ENCODE data around the gene SWI5.
A peak's percentile ranks its signal among the peaks of the same experiment; 100 is the strongest.
"Not testable (repeated sequence)": the region's sequence is repeated elsewhere in the genome, so short reads cannot be mapped to it uniquely, and the experiment has no call there.

The SWI5 gene

DNA sequence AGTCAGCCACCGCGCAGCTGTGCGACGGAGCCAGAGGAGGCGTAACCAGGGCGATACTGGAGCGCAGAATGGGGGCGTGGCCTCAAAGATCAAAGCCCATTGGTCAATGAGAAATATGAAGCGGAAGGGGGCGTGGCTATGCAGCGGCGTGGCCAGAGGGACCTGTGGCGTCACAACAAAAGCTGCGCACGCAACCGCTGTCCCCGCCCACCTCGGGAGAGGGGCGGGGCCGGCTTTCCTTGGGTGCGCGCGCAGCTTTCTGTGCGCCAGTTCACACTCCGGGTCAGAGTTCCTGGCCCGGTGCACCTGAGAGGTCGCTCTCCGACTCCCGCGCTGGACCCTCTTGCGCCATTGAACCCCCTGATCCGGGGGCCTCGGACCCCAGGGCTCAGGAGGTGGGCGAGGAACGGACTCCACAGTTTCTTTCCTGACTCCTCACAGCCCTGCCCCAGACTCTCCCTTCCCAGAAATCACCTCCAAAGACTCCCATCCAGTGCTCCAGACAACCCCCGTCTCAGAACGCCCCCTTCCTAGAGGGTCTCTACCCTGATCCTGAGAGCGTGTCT is at the start of gene SWI5:
Gene SWI5 (plus strand): TSS at position 269 of the 566 bp plus-strand sequence.
- Histone ChIP-seq H3K4me3 (peak within 1 kb of the TSS; percentile 58 to 93 (median 89)), H3K27ac (peak within 1 kb of the TSS; percentile 80 to 99 (median 95))

- Histone ChIP-seq H3K27ac (no peak overlapping the region), H3K4me3 (no peak overlapping the region)
Observed at GRCh38 chr9:128226412-128226801, 49.7 kb upstream of the SWI5 start.

DNA sequence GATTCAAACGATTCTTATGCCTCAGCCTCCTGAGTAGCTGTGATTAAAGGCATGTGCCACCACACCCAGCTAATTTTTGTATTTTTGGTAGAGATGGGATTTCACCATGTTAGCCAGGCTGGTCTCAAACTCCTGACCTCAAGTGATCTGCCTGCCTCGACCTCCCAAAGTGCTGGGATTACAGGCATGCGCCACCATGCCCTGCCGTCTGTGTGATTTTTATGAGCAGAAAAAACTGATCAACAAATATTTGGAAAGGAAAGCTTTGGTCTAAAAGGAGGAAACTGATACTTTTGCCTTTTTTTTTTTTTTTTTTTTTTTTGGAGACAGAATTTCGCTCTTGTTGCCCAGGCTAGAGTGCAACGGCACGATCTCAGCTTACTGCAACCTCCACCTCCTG is 45.2 kb upstream of the SWI5 start:
- H3K27ac ChIP-seq: peak overlapping the region in 6 of 21 experiments; percentile 7 to 83 (median 68)
- not testable (repeated sequence) for H3K4me3 ChIP-seq

DNA sequence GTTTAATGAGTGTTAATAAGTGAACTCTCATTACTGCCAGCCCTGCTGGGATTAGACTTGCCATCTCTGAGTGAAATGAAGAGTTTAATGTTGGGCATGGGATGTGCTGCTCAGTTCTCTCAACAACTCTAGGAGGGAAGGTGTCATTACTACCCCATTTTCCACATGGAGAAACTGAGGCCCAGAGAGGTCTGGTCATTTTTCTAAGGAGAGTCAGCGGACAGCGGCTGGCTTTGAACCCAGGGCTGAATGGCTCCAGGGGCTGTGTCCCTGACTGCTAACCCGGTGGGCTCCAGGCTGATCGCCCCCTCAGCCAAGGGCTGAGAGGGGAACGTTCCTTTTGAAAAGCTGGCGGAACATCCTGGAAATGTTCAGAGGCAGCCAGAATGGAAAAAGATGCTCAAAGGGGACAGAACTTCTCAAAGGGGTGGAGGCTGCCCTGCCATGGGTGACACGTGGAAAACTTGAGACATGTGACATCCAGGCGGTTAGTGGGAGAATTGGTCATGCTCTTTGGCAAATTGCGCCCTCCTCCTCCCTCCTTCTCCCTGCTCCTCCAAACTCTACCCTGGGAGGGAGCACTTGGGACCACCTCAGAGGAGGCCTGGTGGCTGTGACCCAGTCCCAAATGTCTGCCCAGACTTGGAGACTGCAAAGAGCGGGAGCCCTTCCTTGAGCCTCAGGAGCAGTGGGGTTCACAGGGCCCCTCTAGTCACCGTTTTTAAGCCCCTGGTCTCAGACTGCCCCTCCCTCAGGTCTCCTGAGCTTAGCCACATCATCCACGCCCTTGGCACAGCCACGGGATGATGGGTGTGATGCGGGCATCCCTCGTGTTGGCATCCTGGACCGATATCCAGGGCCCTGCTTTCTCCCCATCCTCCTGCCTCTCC is 44.2 kb upstream of the SWI5 start:
- no peak overlapping the region for H3K4me3 ChIP-seq
- H3K27ac ChIP-seq: peak overlapping the region in 16 of 21 experiments; percentile 12 to 83 (median 64)

DNA sequence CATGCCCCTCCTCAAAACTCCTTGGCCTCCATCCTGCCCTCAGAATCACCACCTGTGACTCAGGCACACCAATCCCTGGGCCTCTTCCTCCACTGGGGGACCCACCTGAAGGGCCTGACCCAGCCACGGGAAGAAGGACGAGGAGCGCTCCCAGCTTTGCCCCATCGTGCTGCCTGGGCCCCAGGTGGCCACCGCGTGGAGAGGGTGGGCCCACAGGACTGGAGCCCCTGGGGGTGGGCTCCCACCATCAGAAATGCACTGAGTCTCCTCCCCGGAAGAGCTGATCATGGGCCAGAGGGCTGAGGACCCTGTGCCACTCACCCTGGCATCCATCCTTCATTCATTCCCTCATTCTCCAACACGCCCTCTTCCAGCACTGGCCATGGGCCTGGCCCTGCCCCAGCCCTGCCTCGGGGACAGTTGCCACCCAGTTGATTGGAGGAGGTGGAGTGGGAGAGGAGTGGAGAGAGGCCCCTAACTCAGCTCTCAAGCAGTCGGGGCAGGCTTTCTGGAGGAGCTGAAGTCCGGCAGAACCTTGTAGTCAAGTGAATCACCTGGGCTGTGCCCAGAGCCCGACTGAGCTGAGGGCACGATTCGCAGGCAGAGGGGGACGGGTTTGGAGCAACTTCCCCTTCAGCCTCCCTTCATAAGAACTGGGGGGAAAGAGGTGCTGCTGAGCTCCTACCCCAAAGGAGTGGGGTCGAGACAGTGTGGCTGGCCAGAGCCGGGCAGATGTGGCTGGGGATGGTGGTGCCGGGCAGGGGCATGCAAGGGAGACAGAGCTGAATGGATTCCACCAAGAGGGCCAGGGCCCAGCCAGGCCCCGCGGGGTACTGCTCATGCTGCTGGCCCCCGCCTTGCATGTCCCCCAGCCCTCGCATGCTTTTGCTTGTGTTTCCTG is 43.3 kb upstream of the SWI5 start:
- H3K4me3 ChIP-seq: no peak overlapping the region
- H3K27ac ChIP-seq: peak overlapping the region in 16 of 21 experiments; percentile 12 to 83 (median 64)

DNA sequence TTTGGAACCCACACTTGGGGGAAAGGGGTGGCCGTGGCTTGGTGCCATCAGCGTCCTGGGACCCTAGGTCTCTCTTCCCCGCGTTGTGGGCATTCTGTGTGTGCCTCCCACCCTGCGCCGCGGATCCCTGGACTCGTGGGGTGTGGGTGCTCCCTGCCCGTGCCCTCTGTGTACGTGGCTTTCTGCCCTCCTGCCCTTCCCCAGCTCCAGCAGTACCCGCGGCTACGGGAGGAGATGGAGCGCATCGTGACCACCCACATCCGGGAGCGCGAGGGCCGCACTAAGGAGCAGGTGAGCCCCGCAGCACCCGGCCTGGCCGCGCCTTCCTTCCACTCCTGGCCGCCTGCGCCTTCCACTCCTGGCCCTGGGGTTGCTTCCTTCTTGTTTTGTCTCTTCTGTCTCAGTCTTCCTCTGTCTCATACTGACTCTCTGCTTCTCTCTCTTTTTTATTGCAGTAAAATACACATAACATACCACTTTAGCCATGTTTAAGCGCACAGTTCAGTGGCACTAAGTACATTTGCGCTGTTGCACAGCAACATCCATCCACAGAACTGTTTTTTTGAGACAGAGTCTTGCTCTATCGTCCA is 42.2 kb upstream of the SWI5 start:
- Histone ChIP-seq H3K27ac (peak overlapping the region in 10 of 21 experiments; percentile 4 to 83 (median 56)), H3K4me3 (no peak overlapping the region)

- H3K4me3 ChIP-seq: no peak overlapping the region
- peak overlapping the region in 18 of 21 experiments; percentile 4 to 92 (median 77) for H3K27ac ChIP-seq
Observed at GRCh38 chr9:128242124-128242523, 34.0 kb upstream of the SWI5 start.

GRCh38 chr9:128242828-128243214 is 33.3 kb upstream of the SWI5 start:
- H3K4me3 ChIP-seq: no peak overlapping the region
- H3K27ac ChIP-seq: peak overlapping the region in 20 of 21 experiments; percentile 45 to 92 (median 77)

DNA sequence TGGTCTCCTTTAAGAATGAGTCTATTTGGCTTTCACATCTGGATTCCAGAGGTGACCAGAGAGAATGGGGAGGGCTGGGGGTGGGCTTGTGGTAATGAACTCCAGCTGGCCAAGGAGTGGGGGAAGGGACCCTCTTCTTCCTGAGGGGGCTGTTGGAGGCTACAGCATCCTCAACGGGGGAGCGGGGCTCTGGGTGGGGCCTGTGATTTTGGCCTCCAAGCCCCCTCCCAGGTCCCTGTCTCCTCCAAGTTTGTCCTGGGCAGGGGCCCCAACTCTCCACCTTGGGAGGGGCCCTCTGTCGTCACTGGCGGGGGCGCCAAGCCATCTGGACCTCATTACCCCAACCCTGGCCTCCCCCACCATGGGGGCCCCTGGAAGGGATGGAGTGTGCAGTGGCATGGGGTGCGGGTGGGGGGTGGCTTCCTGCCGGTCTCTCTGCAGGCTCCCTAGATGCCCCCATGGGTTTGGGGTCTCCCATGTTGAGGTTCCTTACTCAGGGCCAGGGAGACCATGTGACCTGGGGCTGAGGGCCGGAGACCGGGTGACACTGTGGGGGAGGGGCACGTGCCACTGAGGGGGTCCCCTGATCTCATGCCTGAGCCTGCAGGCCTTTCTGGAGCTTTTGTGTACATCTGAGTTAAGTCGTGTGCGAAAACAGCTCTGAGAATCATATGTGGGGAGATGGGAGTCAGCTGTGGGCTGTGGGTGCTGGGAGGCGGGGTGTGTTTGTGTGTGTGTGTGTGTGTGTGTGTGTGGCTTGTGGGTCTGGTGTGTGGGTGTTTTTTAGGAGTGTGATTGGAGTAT is 32.7 kb upstream of the SWI5 start:
- peak overlapping the region in 20 of 21 experiments; percentile 53 to 92 (median 77) for H3K27ac ChIP-seq
- peak overlapping the region in 3 of 7 experiments; percentile 23 to 32 (median 26) for H3K4me3 ChIP-seq

- Histone ChIP-seq H3K4me3 (peak overlapping the region; percentile 14 to 32 (median 25)), H3K27ac (peak overlapping the region in 20 of 21 experiments; percentile 51 to 92 (median 79))
Observed at GRCh38 chr9:128244091-128244836, 31.8 kb upstream of the SWI5 start.

GRCh38 chr9:128244837-128245231 is 31.2 kb upstream of the SWI5 start:
- Histone ChIP-seq H3K27ac (peak overlapping the region in 20 of 21 experiments; percentile 51 to 92 (median 79)), H3K4me3 (peak overlapping the region; percentile 14 to 32 (median 25))

GRCh38 chr9:128245421-128246151 is 30.5 kb upstream of the SWI5 start:
- H3K4me3 ChIP-seq: no peak overlapping the region

GRCh38 chr9:128246471-128246870 is 29.6 kb upstream of the SWI5 start:
- Histone ChIP-seq H3K4me3 (no peak overlapping the region), H3K27ac (peak overlapping the region in 17 of 21 experiments; percentile 2 to 92 (median 67))

More at GRCh38 chr9:128245421-128246151, 30.5 kb upstream of the SWI5 start:
- H3K27ac ChIP-seq: peak overlapping the region in 18 of 21 experiments; percentile 13 to 92 (median 70)

DNA sequence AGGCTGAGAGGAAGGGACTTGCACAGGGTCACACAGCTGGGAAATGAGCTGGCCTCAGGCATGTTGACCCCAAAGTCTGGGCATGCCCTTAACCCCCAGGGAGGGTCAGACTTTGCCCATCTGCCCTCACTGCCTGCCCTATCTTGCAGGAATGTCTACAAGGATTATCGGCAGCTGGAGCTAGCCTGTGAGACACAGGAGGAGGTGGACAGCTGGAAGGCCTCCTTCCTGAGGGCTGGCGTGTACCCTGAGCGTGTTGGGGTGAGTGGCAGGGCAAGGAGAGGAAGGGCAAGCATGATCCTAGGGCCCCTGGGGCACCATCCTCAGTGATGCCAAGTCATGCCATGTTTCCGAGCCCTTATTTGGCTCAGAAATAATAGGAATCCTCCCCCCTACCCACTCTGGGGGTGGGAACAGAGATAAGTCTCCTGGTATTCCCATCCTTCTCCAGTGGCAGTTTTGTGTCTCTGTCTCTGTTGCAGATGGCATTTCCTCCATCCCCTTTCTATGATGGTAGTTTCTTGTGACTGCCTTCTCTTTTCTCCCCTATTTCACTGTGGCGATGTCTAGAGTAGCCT is 28.8 kb upstream of the SWI5 start:
- H3K4me3 ChIP-seq: no peak overlapping the region
- peak overlapping the region in 2 of 21 experiments; percentile 30 to 39 for H3K27ac ChIP-seq

DNA sequence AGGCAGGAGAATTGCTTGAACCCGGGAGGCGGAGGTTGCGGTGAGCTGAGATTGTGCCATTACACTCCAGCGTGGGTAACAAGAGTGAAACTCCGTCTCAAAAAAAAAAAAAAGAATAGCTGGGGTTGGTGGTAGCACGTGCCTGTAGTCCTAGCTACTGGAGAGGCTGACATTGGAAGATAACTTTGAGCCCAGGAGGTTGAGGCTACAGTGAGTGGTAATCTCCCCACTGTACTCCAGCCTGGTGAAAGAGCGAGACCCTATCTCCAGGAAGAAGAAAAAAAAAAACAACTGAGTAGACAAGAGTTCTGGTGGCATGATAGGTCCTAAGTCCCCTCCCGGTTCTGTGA is 26.5 kb upstream of the SWI5 start:
- peak overlapping the region in 1 of 7 experiments; percentile 55 for H3K4me3 ChIP-seq
- peak overlapping the region in 1 of 21 experiments; percentile 46 for H3K27ac ChIP-seq

- peak overlapping the region in 13 of 21 experiments; percentile 4 to 79 (median 43) for H3K27ac ChIP-seq
- H3K4me3 ChIP-seq: peak overlapping the region; percentile 24 to 55 (median 44)
Observed at GRCh38 chr9:128249908-128250838, 25.9 kb upstream of the SWI5 start.

Data from skin epidermis (tissue), 12 donors.